MM.1S (cell line): Measurements from ENCODE around the gene NAA60.

Experiments
- DNase-seq: peaks from one replicate; pipeline ENCODE4 v3.0.0-alpha.2; 2015
- H2AFZ ChIP-seq: fragments of 300-600 bp; sonication (generic); 2 replicates; pipeline ENCODE4 v1.6.0; 2016; ENCODE audit warnings: antibody characterized with exemption, low read length
- H3F3A ChIP-seq: fragments of 300-600 bp; sonication (generic); 2 replicates; pipeline ENCODE4 v1.6.1; 2016; ENCODE audit warnings: mild to moderate bottlenecking, antibody characterized with exemption, low read length, moderate library complexity, mixed read lengths; ENCODE audit not compliant: insufficient read depth
- H3K27ac ChIP-seq: fragments of 300-600 bp; sonication (generic); 2 replicates; pipeline ENCODE4 v1.5.1; 2016; ENCODE audit warnings: mild to moderate bottlenecking, low read length
- H3K27me3 ChIP-seq: fragments of 300-600 bp; sonication (generic); replicated peaks from 2 replicates; pipeline ENCODE4 v1.6.0; 2016; ENCODE audit warnings: low read length; ENCODE audit not compliant: insufficient read depth
- H3K36me3 ChIP-seq: fragments of 300-600 bp; sonication (generic); replicated peaks from 2 replicates; pipeline ENCODE4 v1.6.1; 2016; ENCODE audit warnings: mild to moderate bottlenecking, low read length, mixed read lengths; ENCODE audit not compliant: insufficient read depth
- H3K4me1 ChIP-seq: fragments of 300-600 bp; sonication (generic); 2 replicates; pipeline ENCODE4 v1.6.1; 2016; ENCODE audit warnings: low read length, mixed read lengths
- H3K4me2 ChIP-seq: fragments of 300-600 bp; sonication (generic); 2 replicates; pipeline ENCODE4 v1.6.0; 2016; ENCODE audit warnings: low read depth, low read length
- H3K4me3 ChIP-seq: fragments of 300-600 bp; sonication (generic); 2 replicates; pipeline ENCODE4 v1.5.1; 2016; ENCODE audit warnings: low read length, mixed read lengths
- H3K79me2 ChIP-seq: fragments of 300-600 bp; sonication (generic); 2 replicates; pipeline ENCODE4 v1.6.1; 2016; ENCODE audit warnings: mixed run types, low read length, mixed read lengths
- H3K9ac ChIP-seq: fragments of 300-600 bp; sonication (generic); 2 replicates; pipeline ENCODE4 v1.6.1; 2016; ENCODE audit warnings: low read length, mixed read lengths
- H3K9me2 ChIP-seq: fragments of 300-600 bp; sonication (generic); replicated peaks from 2 replicates; pipeline ENCODE4 v1.6.1; 2016; ENCODE audit warnings: mild to moderate bottlenecking, low read length, mixed read lengths; ENCODE audit not compliant: insufficient read depth
- H3K9me3 ChIP-seq: fragments of 300-600 bp; sonication (generic); replicated peaks from 2 replicates; pipeline ENCODE4 v1.6.1; 2016; ENCODE audit warnings: mild to moderate bottlenecking, low read length, mixed read lengths; ENCODE audit not compliant: insufficient read depth
- H4K20me1 ChIP-seq: fragments of 300-600 bp; sonication (generic); 2 replicates; pipeline ENCODE4 v1.6.1; 2016; ENCODE audit warnings: mild to moderate bottlenecking, low read length, moderate library complexity, mixed read lengths; ENCODE audit not compliant: insufficient read depth
- CTCF ChIP-seq: fragments of 300-600 bp; sonication (generic); IDR thresholded peaks from 2 replicates; pipeline ENCODE4 v1.5.1; 2016; ENCODE audit warnings: antibody characterized with exemption, low read length, mixed read lengths
- EZH2 ChIP-seq: fragments of 300-600 bp; sonication (generic); optimal IDR thresholded peaks from 2 replicates; pipeline ENCODE3; 2017; ENCODE audit warnings: low read depth, mild to moderate bottlenecking, antibody characterized with exemption, low read length, mixed read lengths
- EZH2phosphoT487 ChIP-seq: fragments of 300-600 bp; sonication (generic); IDR thresholded peaks from 2 replicates; pipeline ENCODE4 v1.6.1; 2018; ENCODE audit warnings: antibody characterized with exemption, low read length

The NAA60 gene

GRCh38 chr16:3485097-3485745 is 41.7 kb downstream of the NAA60 start:
- Histone ChIP-seq H3K4me1 (no peaks in the 10 kb centered on the region), H2AFZ (no peak overlapping the region), H3K36me3 (0 out of 2 replicates have a peak, but pooled peaks cover 3% of the 10 kb centered on the region), H3K4me2 (no peak overlapping the region), H3K9me3 (no peaks in the 10 kb centered on the region), H4K20me1 (no peaks in the 10 kb centered on the region), H3K9ac (no peak overlapping the region), H3F3A (no peaks in the 10 kb centered on the region), H3K27me3 (no peaks in the 10 kb centered on the region), H3K79me2 (0 out of 2 replicates have a peak, but pooled peaks cover 4% of the 10 kb centered on the region), H3K4me3 (no peak overlapping the region), H3K9me2 (no peaks in the 10 kb centered on the region), H3K27ac (no peak overlapping the region)
- DNase-seq = no peak
- TF ChIP-seq EZH2 = no peak
- no peak for TF ChIP-seq CTCF
- TF ChIP-seq EZH2phosphoT487 = no peak

- no peak overlapping the region for H3K9ac ChIP-seq
- H3K36me3 ChIP-seq = 0 out of 2 replicates have a peak, but pooled peaks cover 3% of the 10 kb centered on the region
- H3K4me3 ChIP-seq = no peak overlapping the region
- H3K9me2 ChIP-seq = no peaks in the 10 kb centered on the region
- no peaks in the 10 kb centered on the region for H3K4me1 ChIP-seq
- H3K9me3 ChIP-seq = no peaks in the 10 kb centered on the region
- no peak overlapping the region for H3K27ac ChIP-seq
- no peak overlapping the region for H2AFZ ChIP-seq
- no peaks in the 10 kb centered on the region for H4K20me1 ChIP-seq
- H3K4me2 ChIP-seq = no peak overlapping the region
- H3K27me3 ChIP-seq = no peaks in the 10 kb centered on the region
- no peaks in the 10 kb centered on the region for H3F3A ChIP-seq
- no peak for TF ChIP-seq EZH2phosphoT487
- no peak for TF ChIP-seq CTCF
- TF ChIP-seq EZH2 = no peak
- DNase-seq = no peak
- H3K79me2 ChIP-seq = 0 out of 2 replicates have a peak, but pooled peaks cover 2% of the 10 kb centered on the region
Observed at GRCh38 chr16:3485821-3486505, 42.5 kb downstream of the NAA60 start.

- Histone ChIP-seq H3K36me3 (0 out of 2 replicates have a peak, but pooled peaks cover 3% of the 10 kb centered on the region), H3K27me3 (no peaks in the 10 kb centered on the region), H3K9me3 (no peaks in the 10 kb centered on the region), H3K4me1 (no peaks in the 10 kb centered on the region), H4K20me1 (no peaks in the 10 kb centered on the region), H2AFZ (no peak overlapping the region), H3K9me2 (no peaks in the 10 kb centered on the region), H3K4me3 (no peak overlapping the region), H3F3A (no peaks in the 10 kb centered on the region), H3K79me2 (no peaks in the 10 kb centered on the region), H3K27ac (no peak overlapping the region), H3K9ac (no peak overlapping the region), H3K4me2 (no peak overlapping the region)
- TF ChIP-seq EZH2phosphoT487 (no peak), CTCF (no peak), EZH2 (no peak)
- DNase-seq = no peak
Observed at GRCh38 chr16:3486506-3487215, 43.2 kb downstream of the NAA60 start.
